ENCODE data around the gene PALM2AKAP2.

The PALM2AKAP2 gene

DNA sequence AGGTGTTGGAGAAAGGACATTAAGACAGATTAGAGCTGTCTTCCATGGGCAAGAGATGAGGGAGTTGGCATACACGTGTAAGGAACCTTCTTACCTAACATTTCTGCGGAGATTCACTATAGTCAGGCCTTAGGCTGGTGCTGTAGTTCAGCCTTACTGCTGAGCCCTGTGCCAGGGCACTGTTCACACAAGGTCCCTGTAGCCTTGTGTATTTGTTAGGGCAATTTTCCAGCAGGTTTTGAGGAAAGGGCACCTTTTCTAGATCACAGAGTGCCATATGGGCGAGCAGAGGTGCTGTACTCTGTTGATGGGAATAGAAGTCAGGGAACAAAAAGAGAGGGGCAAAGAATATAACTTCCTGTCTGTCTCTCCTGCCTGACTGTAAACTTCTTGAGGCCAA, 15.6 kb downstream of the PALM2AKAP2 start:
- Histone ChIP-seq H3K4me1 (ENCODE audit: control insufficient read depth, insufficient read depth, low read depth, low read length) (peaks cover 10% of the 10 kb centered on the region), H3K4me3 (ENCODE audit: insufficient read depth in 1 of 2, low read depth in 1 of 2, low read length in 2 of 2) (no peak overlapping the region), H2AK5ac (ENCODE audit: low read length, severe bottlenecking) (peak overlapping the region; percentile 23), H2BK5ac (ENCODE audit: low read depth, low read length, poor library complexity, severe bottlenecking) (no peak overlapping the region), H3K9me3 (ENCODE audit: control insufficient read depth, low read length) (no peaks in the 10 kb centered on the region), H3K27ac (ENCODE audit: low read length, poor library complexity, severe bottlenecking) (no peak overlapping the region), H2AFZ (ENCODE audit: low read depth, low read length) (no peak overlapping the region), H2BK120ac (ENCODE audit: low read depth, low read length) (no peak overlapping the region), H4K8ac (ENCODE audit: low read length) (peak overlapping the region; percentile 39), H3K9ac (ENCODE audit: low read length) (no peak overlapping the region), H3K23ac (ENCODE audit: low read length in 2 of 2) (no peak overlapping the region), H2BK15ac (ENCODE audit: low read depth, poor library complexity, severe bottlenecking) (peak overlapping the region; percentile 85), H3K36me3 (ENCODE audit: control insufficient read depth in 1 of 2, insufficient read depth in 2 of 2, low read depth in 1 of 2, low read length in 2 of 2) (no peaks in the 10 kb centered on the region), H3K79me1 (replicated peaks; ENCODE audit: low read length, poor library complexity, severe bottlenecking) (peaks cover 16% of the 10 kb centered on the region), H3K4me2 (ENCODE audit: low read length, poor library complexity, severe bottlenecking) (no peak overlapping the region), H3K18ac (ENCODE audit: low read depth in 1 of 2, low read length in 2 of 2) (peak overlapping the region; percentile 40 to 85), H3K4ac (ENCODE audit: low read depth in 1 of 2, low read length in 2 of 2) (peak overlapping the region; percentile 0 to 35), H3K14ac (ENCODE audit: low read length in 2 of 2) (no peak overlapping the region), H2BK12ac (ENCODE audit: low read length in 2 of 2) (peak overlapping the region; percentile 61 to 96), H4K91ac (ENCODE audit: low read length) (peak overlapping the region; percentile 64), H3K27me3 (ENCODE audit: control insufficient read depth in 1 of 2, insufficient read depth in 1 of 2, low read length in 2 of 2) (no peaks in the 10 kb centered on the region)
- no peak for DNase-seq
- 98% methylated on average over 2 of the region's 3 CpGs for WGBS

DNA sequence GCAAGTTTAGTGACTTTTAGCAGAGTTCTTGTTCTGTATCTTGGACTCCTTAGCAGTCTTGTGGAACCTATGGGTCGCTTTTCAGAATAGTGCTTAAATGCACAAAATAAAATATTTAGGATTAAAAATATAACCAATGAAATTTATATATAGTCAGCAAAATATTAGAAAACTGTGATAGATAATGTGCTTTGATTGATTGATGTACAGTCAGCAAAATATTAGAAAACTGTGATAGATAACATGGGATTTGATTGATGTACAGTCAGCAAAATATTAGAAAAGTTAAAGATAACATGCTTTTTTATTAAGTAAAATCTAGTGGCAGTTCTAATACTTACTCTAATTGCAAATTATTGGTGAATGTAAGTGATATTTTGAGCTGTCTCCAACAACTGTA, 16.1 kb downstream of the PALM2AKAP2 start:
- H3K14ac ChIP-seq (ENCODE audit: low read length in 2 of 2), result no peak overlapping the region
- H3K27ac ChIP-seq (ENCODE audit: low read length, poor library complexity, severe bottlenecking), result no peak overlapping the region
- H3K4me3 ChIP-seq (ENCODE audit: insufficient read depth in 1 of 2, low read depth in 1 of 2, low read length in 2 of 2), result no peak overlapping the region
- H2BK120ac ChIP-seq (ENCODE audit: low read depth, low read length), result no peak overlapping the region
- no peaks in the 10 kb centered on the region for H3K27me3 ChIP-seq (ENCODE audit: control insufficient read depth in 1 of 2, insufficient read depth in 1 of 2, low read length in 2 of 2)
- no peak overlapping the region for H3K23ac ChIP-seq (ENCODE audit: low read length in 2 of 2)
- no peak overlapping the region for H2AK5ac ChIP-seq (ENCODE audit: low read length, severe bottlenecking)
- H3K4me2 ChIP-seq (ENCODE audit: low read length, poor library complexity, severe bottlenecking), result no peak overlapping the region
- no peak for DNase-seq
- no peak overlapping the region for H4K8ac ChIP-seq (ENCODE audit: low read length)
- peaks cover 19% of the 10 kb centered on the region for H3K79me1 ChIP-seq (replicated peaks; ENCODE audit: low read length, poor library complexity, severe bottlenecking)
- peaks cover 10% of the 10 kb centered on the region for H3K4me1 ChIP-seq (ENCODE audit: control insufficient read depth, insufficient read depth, low read depth, low read length)
- H3K36me3 ChIP-seq (ENCODE audit: control insufficient read depth in 1 of 2, insufficient read depth in 2 of 2, low read depth in 1 of 2, low read length in 2 of 2), result no peaks in the 10 kb centered on the region
- H2BK15ac ChIP-seq (ENCODE audit: low read depth, poor library complexity, severe bottlenecking), result no peak overlapping the region
- 100% methylated on average over 1 of the region's 1 CpG for WGBS
- no peak overlapping the region for H2BK5ac ChIP-seq (ENCODE audit: low read depth, low read length, poor library complexity, severe bottlenecking)
- no peak overlapping the region for H3K9ac ChIP-seq (ENCODE audit: low read length)
- H4K91ac ChIP-seq (ENCODE audit: low read length), result no peak overlapping the region
- H2BK12ac ChIP-seq (ENCODE audit: low read length in 2 of 2), result no peak overlapping the region
- H3K18ac ChIP-seq (ENCODE audit: low read depth in 1 of 2, low read length in 2 of 2), result no peak overlapping the region
- no peak overlapping the region for H3K4ac ChIP-seq (ENCODE audit: low read depth in 1 of 2, low read length in 2 of 2)
- no peak overlapping the region for H2AFZ ChIP-seq (ENCODE audit: low read depth, low read length)
- H3K9me3 ChIP-seq (ENCODE audit: control insufficient read depth, low read length), result no peaks in the 10 kb centered on the region

DNA sequence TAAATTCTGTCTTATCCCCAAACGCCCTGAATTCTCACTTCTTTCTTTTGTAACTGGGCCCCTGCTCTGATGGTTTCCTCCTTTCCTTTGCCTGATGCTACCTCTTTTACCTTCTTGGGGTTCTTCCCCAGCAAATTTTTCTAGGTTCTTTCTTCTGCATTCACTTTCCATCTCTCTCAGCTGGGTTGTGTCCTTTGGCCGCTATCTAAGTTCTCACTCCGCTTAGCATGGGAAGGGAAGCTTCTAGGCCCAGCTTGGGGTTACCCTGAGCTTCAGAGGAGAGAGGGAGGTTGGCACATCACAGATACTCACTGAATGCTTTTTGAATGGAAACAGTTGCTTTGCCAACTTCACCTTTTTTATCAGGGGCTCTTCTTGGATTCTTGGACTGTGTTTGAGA, 17.0 kb downstream of the PALM2AKAP2 start:
- Histone ChIP-seq H3K27ac (ENCODE audit: low read length, poor library complexity, severe bottlenecking) (no peak overlapping the region), H2AFZ (ENCODE audit: low read depth, low read length) (no peak overlapping the region), H2BK15ac (ENCODE audit: low read depth, poor library complexity, severe bottlenecking) (no peak overlapping the region), H3K4ac (ENCODE audit: low read depth in 1 of 2, low read length in 2 of 2) (no peak overlapping the region), H3K36me3 (ENCODE audit: control insufficient read depth in 1 of 2, insufficient read depth in 2 of 2, low read depth in 1 of 2, low read length in 2 of 2) (no peaks in the 10 kb centered on the region), H3K9ac (ENCODE audit: low read length) (no peak overlapping the region), H3K4me3 (ENCODE audit: insufficient read depth in 1 of 2, low read depth in 1 of 2, low read length in 2 of 2) (no peak overlapping the region), H3K4me1 (ENCODE audit: control insufficient read depth, insufficient read depth, low read depth, low read length) (peaks cover 5% of the 10 kb centered on the region), H3K79me1 (replicated peaks; ENCODE audit: low read length, poor library complexity, severe bottlenecking) (peaks cover 20% of the 10 kb centered on the region), H3K27me3 (ENCODE audit: control insufficient read depth in 1 of 2, insufficient read depth in 1 of 2, low read length in 2 of 2) (no peaks in the 10 kb centered on the region), H2BK12ac (ENCODE audit: low read length in 2 of 2) (no peak overlapping the region), H2BK120ac (ENCODE audit: low read depth, low read length) (no peak overlapping the region), H3K18ac (ENCODE audit: low read depth in 1 of 2, low read length in 2 of 2) (no peak overlapping the region), H3K4me2 (ENCODE audit: low read length, poor library complexity, severe bottlenecking) (no peak overlapping the region), H2BK5ac (ENCODE audit: low read depth, low read length, poor library complexity, severe bottlenecking) (no peak overlapping the region), H3K23ac (ENCODE audit: low read length in 2 of 2) (no peak overlapping the region), H4K8ac (ENCODE audit: low read length) (no peak overlapping the region), H3K14ac (ENCODE audit: low read length in 2 of 2) (no peak overlapping the region), H3K9me3 (ENCODE audit: control insufficient read depth, low read length) (no peaks in the 10 kb centered on the region), H4K91ac (ENCODE audit: low read length) (no peak overlapping the region), H2AK5ac (ENCODE audit: low read length, severe bottlenecking) (no peak overlapping the region)
- DNase-seq, result no peak
- 94% methylated on average over 3 of the region's 3 CpGs for WGBS

DNA sequence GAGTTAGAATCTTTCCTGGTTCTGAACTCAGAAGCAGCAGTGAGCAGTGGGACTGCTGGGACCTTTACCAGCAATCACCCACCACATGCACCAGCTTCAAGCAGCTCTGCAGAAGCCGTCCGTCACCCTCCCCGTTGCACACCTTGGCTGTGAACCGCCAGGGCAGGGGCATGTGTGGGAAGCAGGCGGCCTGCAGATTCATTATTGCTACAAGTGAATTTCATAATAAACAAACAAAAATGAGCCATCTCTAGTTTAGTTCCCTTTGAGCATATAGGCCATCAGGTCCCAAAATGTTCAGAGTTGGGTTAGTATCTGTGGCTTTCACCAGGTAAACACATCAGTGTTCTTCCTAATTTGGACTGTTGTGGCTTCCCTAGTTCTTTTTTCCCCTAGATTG, 17.5 kb downstream of the PALM2AKAP2 start:
- DNase-seq, result no peak
- 100% methylated on average over 2 of the region's 5 CpGs for WGBS
- H3K18ac ChIP-seq (ENCODE audit: low read depth in 1 of 2, low read length in 2 of 2), result no peak overlapping the region

More for the DNA sequence above, 17.5 kb downstream of the PALM2AKAP2 start:
- Histone ChIP-seq H3K9ac (ENCODE audit: low read length) (no peak overlapping the region), H2AFZ (ENCODE audit: low read depth, low read length) (no peak overlapping the region), H2BK5ac (ENCODE audit: low read depth, low read length, poor library complexity, severe bottlenecking) (no peak overlapping the region), H4K91ac (ENCODE audit: low read length) (no peak overlapping the region), H2BK120ac (ENCODE audit: low read depth, low read length) (no peak overlapping the region), H3K23ac (ENCODE audit: low read length in 2 of 2) (no peak overlapping the region), H4K8ac (ENCODE audit: low read length) (no peak overlapping the region), H2BK15ac (ENCODE audit: low read depth, poor library complexity, severe bottlenecking) (no peak overlapping the region), H2AK5ac (ENCODE audit: low read length, severe bottlenecking) (no peak overlapping the region), H3K79me1 (replicated peaks; ENCODE audit: low read length, poor library complexity, severe bottlenecking) (peaks cover 22% of the 10 kb centered on the region), H2BK12ac (ENCODE audit: low read length in 2 of 2) (peak overlapping the region in 1 of 2 experiments; percentile 7), H3K27me3 (ENCODE audit: control insufficient read depth in 1 of 2, insufficient read depth in 1 of 2, low read length in 2 of 2) (no peaks in the 10 kb centered on the region), H3K14ac (ENCODE audit: low read length in 2 of 2) (no peak overlapping the region), H3K27ac (ENCODE audit: low read length, poor library complexity, severe bottlenecking) (no peak overlapping the region), H3K4me3 (ENCODE audit: insufficient read depth in 1 of 2, low read depth in 1 of 2, low read length in 2 of 2) (no peak overlapping the region), H3K4me2 (ENCODE audit: low read length, poor library complexity, severe bottlenecking) (no peak overlapping the region), H3K36me3 (ENCODE audit: control insufficient read depth in 1 of 2, insufficient read depth in 2 of 2, low read depth in 1 of 2, low read length in 2 of 2) (no peaks in the 10 kb centered on the region), H3K4ac (ENCODE audit: low read depth in 1 of 2, low read length in 2 of 2) (peak overlapping the region in 1 of 2 experiments; percentile 36), H3K9me3 (ENCODE audit: control insufficient read depth, low read length) (no peaks in the 10 kb centered on the region), H3K4me1 (ENCODE audit: control insufficient read depth, insufficient read depth, low read depth, low read length) (peaks cover 5% of the 10 kb centered on the region)

All from mesenchymal stem cell (in vitro differentiated cells and primary cell).